Upper lobe of left lung (tissue), 6 donors: Measurements from ENCODE around the gene DHX8. TPM values are rescaled to one million over a fixed set of nuclear protein-coding genes. Genes with fewer than 3 reads are reported as not detected.

Source experiments
- ATAC-seq, 2 donors: fragments of 200-7000 bp; cut with Tn5 transposase; one replicate each; pipeline ENCODE4 v1.9.1; 2022; ENCODE audit warnings: mild to moderate bottlenecking in 2 of 2, moderate library complexity in 2 of 2; ENCODE audit not compliant: low FRiP score in 2 of 2
- DNase-seq, 2 donors: peaks; one replicate each; pipeline ENCODE4 v3.0.0-alpha.2; 2019 to 2020
- H3K27ac ChIP-seq, 4 donors: fragments of 200-600 bp; sonication (generic); one replicate each; pipeline ENCODE4 v1.5.1; 2016 to 2019
- H3K27me3 ChIP-seq, 4 donors: fragments of 200-600 bp; sonication (generic); one replicate each; pipeline ENCODE4 v1.5.1; 2017 to 2019
- H3K36me3 ChIP-seq, 4 donors: fragments of 200-600 bp; sonication (generic); one replicate each; pipeline ENCODE4 v1.5.1; 2016 to 2019
- H3K4me1 ChIP-seq, 4 donors: fragments of 200-600 bp; sonication (generic); one replicate each; pipeline ENCODE4 v1.5.1; 2018 to 2019
- H3K4me3 ChIP-seq, 4 donors: fragments of 200-600 bp; sonication (generic); one replicate each; pipeline ENCODE4 v1.5.1; 2017 to 2019; ENCODE audit warnings: mild to moderate bottlenecking in 2 of 4, moderate library complexity in 1 of 4
- H3K9me3 ChIP-seq, 4 donors: fragments of 200-600 bp; sonication (generic); one replicate each; pipeline ENCODE4 v1.5.1; 2018 to 2019
- CTCF ChIP-seq, 6 experiments: fragments of 450-650 bp in 4 of 6; fragments of 200-600 bp in 2 of 6; sonication (generic) in 2 of 6; IDR thresholded peaks; one replicate each; pipeline ENCODE4 v1.5.1; 2016 to 2019; ENCODE audit warnings: antibody characterized with exemption in 6 of 6
- EP300 ChIP-seq, 4 donors: sonication (generic); formaldehyde crosslinking; IDR thresholded peaks; one replicate each; pipeline ENCODE4 v1.5.1; 2017; ENCODE audit warnings: antibody characterized with exemption in 4 of 4, control low read depth in 2 of 4
- POLR2A ChIP-seq, 4 donors: fragments of 450-650 bp; IDR thresholded peaks; one replicate each; pipeline ENCODE4 v1.5.1; 2016 to 2017; ENCODE audit warnings: antibody characterized with exemption in 4 of 4, mild to moderate bottlenecking in 2 of 4
- POLR2AphosphoS5 ChIP-seq, 2 donors: sonication (generic); formaldehyde crosslinking; IDR thresholded peaks; one replicate each; pipeline ENCODE4 v1.5.1; 2017; ENCODE audit warnings: antibody characterized with exemption in 2 of 2
- WGBS, 2 donors: methylation state at CpG; one replicate each; pipeline ENCODE4 v1.1.5; 2017 to 2018; 5-methylcytosine and 5-hydroxymethylcytosine counted together
- total RNA-seq, 6 donors: library from RNA; depleted of rRNA in 4 of 6; stranded (reverse); fragments of >200 nt in 4 of 6; gene quantifications; one replicate each; pipeline versions ENCODE4 v1.1.0 to v1.2.1, GENCODE V29; 2016 to 2021
- donor health status: DM: no; HTN: no; CAD: no; lungs with moderate emphysema.
- donor health status: DM: no; HTN: yes; CAD: no; lungs with severe emphysema.

Gene DHX8
- total RNA-seq, 6 donors from 2014 or later: 23.1 to 54.0 (median 41.3) TPM

- H3K27me3 ChIP-seq: peaks cover 0 to 3% (median 1%) of the 10 kb centered on the region in 4 donors
These were observed 62.8 kb downstream of the DHX8 start, which contains the start of gene ETV4 for GRCh38 chr17:43546319-43547188. Gene ETV4 (minus strand): TSS chr17:43546340. CDS start chr17:43545617, 723 bp downstream.

GRCh38 chr17:43547189-43547550 lies 63.4 kb downstream of the DHX8 start:
- no peaks in the 10 kb centered on the region for H3K9me3 ChIP-seq
- H3K27ac ChIP-seq: no peak overlapping the region
- H3K27me3 ChIP-seq: peaks cover 0 to 3% (median 1%) of the 10 kb centered on the region in 4 donors
- no peak for ATAC-seq
- H3K4me1 ChIP-seq: peaks cover 29 to 35% (median 33%) of the 10 kb centered on the region in 4 donors
- DNase-seq: no peak
- no peak overlapping the region for H3K4me3 ChIP-seq
- 53 to 63% methylated on average over 2 of the region's 2 CpGs for WGBS, 2 donors
- H3K36me3 ChIP-seq: no peaks in the 10 kb centered on the region
- TF ChIP-seq POLR2A (IDR thresholded peaks at IDR 0.05) (no peak), CTCF (IDR thresholded peaks at IDR 0.05) (no peak), EP300 (IDR thresholded peaks at IDR 0.05) (no peak), POLR2AphosphoS5 (IDR thresholded peaks at IDR 0.05) (no peak)

More at GRCh38 chr17:43546319-43547188, 62.8 kb downstream of the DHX8 start, which contains the start of gene ETV4:
- H3K27ac ChIP-seq: peak within 1 kb of the TSS in 1 of 4 donors; percentile 41
- no peaks in the 10 kb centered on the region for H3K9me3 ChIP-seq
- peak within 1 kb of the TSS; percentile 48 to 68 (median 58) for H3K4me3 ChIP-seq
- peaks cover 25 to 32% (median 31%) of the 10 kb centered on the region in 4 donors for H3K4me1 ChIP-seq
- 0 to 1% methylated on average over 37 to 45 of the region's 46 CpGs for WGBS, 2 donors
- no peaks in the 10 kb centered on the region for H3K36me3 ChIP-seq
- TF ChIP-seq POLR2AphosphoS5 (IDR thresholded peaks at IDR 0.05) (no peak), POLR2A (IDR thresholded peaks at IDR 0.05) (no peak), CTCF (IDR thresholded peaks at IDR 0.05) (no peak), EP300 (IDR thresholded peaks at IDR 0.05) (no peak)
- ATAC-seq (peak; percentile 91 to 96), DNase-seq (peak; percentile 88 to 97)

GRCh38 chr17:43547659-43548256 lies 64.0 kb downstream of the DHX8 start:
- Histone ChIP-seq H3K4me1 (peaks cover 30 to 39% (median 35%) of the 10 kb centered on the region in 4 donors), H3K27ac (no peak overlapping the region), H3K4me3 (no peak overlapping the region), H3K36me3 (no peaks in the 10 kb centered on the region), H3K27me3 (peaks cover 0 to 3% (median 1%) of the 10 kb centered on the region in 4 donors), H3K9me3 (no peaks in the 10 kb centered on the region)
- DNase-seq (no peak), ATAC-seq (no peak)
- TF ChIP-seq POLR2AphosphoS5 (IDR thresholded peaks at IDR 0.05): no peak
- no peak for TF ChIP-seq POLR2A (IDR thresholded peaks at IDR 0.05)
- TF ChIP-seq CTCF (IDR thresholded peaks at IDR 0.05): no peak
- no peak for TF ChIP-seq EP300 (IDR thresholded peaks at IDR 0.05)

GRCh38 chr17:43548689-43549379 lies 65.1 kb downstream of the DHX8 start:
- ATAC-seq: no peak

More at GRCh38 chr17:43548689-43549379, 65.1 kb downstream of the DHX8 start:
- 89 to 93% methylated on average over 3 of the region's 3 CpGs for WGBS, 2 donors
- H3K4me3 ChIP-seq: no peak overlapping the region
- H3K27ac ChIP-seq: no peak overlapping the region
- TF ChIP-seq POLR2AphosphoS5 (IDR thresholded peaks at IDR 0.05) (no peak), POLR2A (IDR thresholded peaks at IDR 0.05) (no peak), CTCF (IDR thresholded peaks at IDR 0.05) (no peak), EP300 (IDR thresholded peaks at IDR 0.05) (no peak)
- peaks cover 30 to 39% (median 35%) of the 10 kb centered on the region in 4 donors for H3K4me1 ChIP-seq
- H3K9me3 ChIP-seq: no peaks in the 10 kb centered on the region
- DNase-seq: no peak
- H3K27me3 ChIP-seq: peaks cover 0 to 3% (median 1%) of the 10 kb centered on the region in 4 donors
- H3K36me3 ChIP-seq: no peaks in the 10 kb centered on the region
